GM23338 (cell line): ENCODE results near the gene UQCC2.

Experiments
- CREB1 ChIP-seq: fragments of 250-450 bp; sonication (Bioruptor Pico); IDR thresholded peaks from 2 replicates; pipeline ENCODE4 v1.5.0; 2020; ENCODE audit warnings: low read depth, mild to moderate bottlenecking, moderate library complexity
- CTCF ChIP-seq, 2 experiments: fragments of 200-600 bp in 1 of 2; sonication (generic) in 1 of 2; conservative IDR thresholded peaks; 2 replicates each; pipeline versions ENCODE4 v1.5.1 to v1.6.1; 2016 to 2017; ENCODE audit warnings: antibody characterized with exemption in 2 of 2, low read depth in 2 of 2, mild to moderate bottlenecking in 2 of 2, moderate library complexity in 1 of 2
- ETS1 ChIP-seq: IDR thresholded peaks from 2 replicates; pipeline ENCODE4 v1.6.1; 2016; ENCODE audit warnings: antibody characterized with exemption
- EZH2 ChIP-seq: fragments of 200-600 bp; sonication (generic); IDR thresholded peaks from one replicate; pipeline ENCODE4 v1.8.0; 2017; ENCODE audit warnings: antibody characterized with exemption, mild to moderate bottlenecking, low read depth; ENCODE audit not compliant: unreplicated experiment
- EZH2phosphoT487 ChIP-seq: fragments of 200-600 bp; sonication (generic); IDR thresholded peaks from one replicate; pipeline ENCODE4 v1.8.1; 2018; ENCODE audit warnings: antibody characterized with exemption; ENCODE audit not compliant: unreplicated experiment
- JUNB ChIP-seq: IDR thresholded peaks from one replicate; pipeline ENCODE4 v1.6.1; 2016; ENCODE audit warnings: antibody characterized with exemption; ENCODE audit not compliant: unreplicated experiment
- NANOG ChIP-seq: IDR thresholded peaks from 2 replicates; pipeline ENCODE4 v1.6.1; 2016; ENCODE audit warnings: antibody characterized with exemption, borderline replicate concordance
- POLR2AphosphoS5 ChIP-seq: IDR thresholded peaks from 2 replicates; pipeline ENCODE4 v1.6.1; 2016; ENCODE audit warnings: antibody characterized with exemption, low read depth
- REST ChIP-seq: IDR thresholded peaks from one replicate; pipeline ENCODE4 v1.6.1; 2018; ENCODE audit warnings: antibody characterized with exemption; ENCODE audit not compliant: unreplicated experiment
- STAT1 ChIP-seq: IDR thresholded peaks from one replicate; pipeline ENCODE4 v1.6.1; 2016; ENCODE audit warnings: antibody characterized with exemption; ENCODE audit not compliant: unreplicated experiment
- ZNF114 ChIP-seq: fragments of 250-450 bp; sonication (Bioruptor Pico); IDR thresholded peaks from 2 replicates; pipeline ENCODE4 v1.5.0; 2020; ENCODE audit warnings: mild to moderate bottlenecking, moderate library complexity
- ZNF331 ChIP-seq: fragments of 250-450 bp; sonication (Bioruptor Pico); IDR thresholded peaks from 2 replicates; pipeline ENCODE4 v1.5.0; 2020; ENCODE audit warnings: low read depth, mild to moderate bottlenecking, moderate library complexity

DNA sequence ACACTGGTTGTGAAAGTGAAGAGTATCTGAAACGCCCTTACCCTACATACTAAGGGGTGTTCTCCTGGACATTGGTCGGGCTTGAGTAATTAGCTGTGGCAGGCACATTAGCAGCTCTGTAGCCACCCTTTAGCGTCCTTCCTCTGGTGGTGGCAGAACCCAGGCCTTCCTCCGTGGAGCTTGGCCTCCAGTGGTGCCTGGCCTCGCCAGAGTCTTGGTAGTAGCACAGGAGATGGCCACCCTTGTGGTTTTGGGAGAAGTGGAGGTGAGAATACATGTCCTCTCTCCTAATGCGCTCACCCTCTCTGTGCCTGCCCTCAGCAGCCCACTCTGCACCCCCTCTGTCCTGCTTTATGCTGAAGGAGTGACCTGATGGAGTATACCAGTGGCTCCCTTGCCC, 17.6 kb upstream of the UQCC2 start:
- TF ChIP-seq CTCF (conservative IDR thresholded peaks at IDR 0.05; ENCODE audit: low read depth in 2 of 2) (no peak), EZH2 (no peak), POLR2AphosphoS5 (no peak), ETS1 (no peak), EZH2phosphoT487 (no peak), STAT1 (no peak), JUNB (no peak), ZNF114 (no peak), CREB1 (CRISPR knock-in tag) (no peak), REST (no peak), ZNF331 (CRISPR knock-in tag) (no peak), NANOG (no peak)
